ENCODE results near the gene SHTN1. TPM values are rescaled to one million over a fixed set of nuclear protein-coding genes. Genes with fewer than 3 reads are reported as not detected.

Gene SHTN1
- total and polyA plus RNA-seq, 2 of the 4 experiments (the other 2 are of a cell fraction), result 0.54 to 2.3 TPM

DNA sequence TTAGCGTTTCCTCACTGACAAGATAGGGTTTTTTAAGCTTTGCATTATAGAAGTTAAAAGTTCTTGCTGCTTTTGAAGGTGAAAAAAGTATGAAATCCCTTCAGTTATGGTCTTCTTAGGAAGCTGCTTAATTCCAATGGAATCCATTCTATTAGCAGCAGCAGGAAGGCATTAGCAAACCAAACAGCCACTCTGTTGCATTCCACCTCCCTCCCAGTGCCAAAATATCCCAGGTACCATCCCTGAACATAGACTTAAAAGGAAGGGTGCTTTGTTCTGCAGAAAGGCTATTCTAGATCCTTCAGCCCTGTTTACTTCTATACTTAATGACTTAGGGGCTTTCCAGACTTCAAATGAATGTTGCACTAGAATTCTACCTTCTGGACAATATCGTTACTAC is 131.9 kb downstream of the SHTN1 start:
- H3K9me1 ChIP-seq (ENCODE audit: insufficient read depth, low read length), result no peaks in the 10 kb centered on the region
- H3K4ac ChIP-seq (ENCODE audit: low read depth, low read length), result no peak overlapping the region
- no peak overlapping the region for H2BK120ac ChIP-seq (ENCODE audit: low read depth, low read length)
- TF ChIP-seq NFE2L2 (IDR thresholded peaks at IDR 0.05; ENCODE audit: low read depth, low read length) (no peak), MXI1 (IDR thresholded peaks at IDR 0.05; ENCODE audit: borderline replicate concordance, low read depth, low read length) (no peak), CEBPB (IDR thresholded peaks at IDR 0.05; ENCODE audit: low read depth, low read length) (no peak), BHLHE40 (IDR thresholded peaks at IDR 0.05; ENCODE audit: low read depth, low read length) (no peak), MAFK (IDR thresholded peaks at IDR 0.05; ENCODE audit: low read depth, low read length) (no peak), CHD1 (IDR thresholded peaks at IDR 0.05; ENCODE audit: low read depth, low read length) (no peak), RFX5 (IDR thresholded peaks at IDR 0.05; ENCODE audit: low read depth, low read length) (no peak), ELK1 (IDR thresholded peaks at IDR 0.05; ENCODE audit: borderline replicate concordance, low read depth, low read length) (no peak), CTCF (conservative IDR thresholded peaks at IDR 0.05; ENCODE audit: low read depth, low read length) (no peak), RCOR1 (IDR thresholded peaks at IDR 0.05; ENCODE audit: insufficient replicate concordance, low read length) (no peak), FOS (IDR thresholded peaks at IDR 0.05; ENCODE audit: low read depth, low read length) (no peak), MAZ (IDR thresholded peaks at IDR 0.05; ENCODE audit: borderline replicate concordance, low read depth, low read length) (no peak), RAD21 (IDR thresholded peaks at IDR 0.05; ENCODE audit: low read length) (no peak), POLR2A (IDR thresholded peaks at IDR 0.05; ENCODE audit: low read depth, low read length) (no peak), SMC3 (IDR thresholded peaks at IDR 0.05; ENCODE audit: low read depth, low read length) (no peak)
- TF ChIP-seq, protein P1, sequence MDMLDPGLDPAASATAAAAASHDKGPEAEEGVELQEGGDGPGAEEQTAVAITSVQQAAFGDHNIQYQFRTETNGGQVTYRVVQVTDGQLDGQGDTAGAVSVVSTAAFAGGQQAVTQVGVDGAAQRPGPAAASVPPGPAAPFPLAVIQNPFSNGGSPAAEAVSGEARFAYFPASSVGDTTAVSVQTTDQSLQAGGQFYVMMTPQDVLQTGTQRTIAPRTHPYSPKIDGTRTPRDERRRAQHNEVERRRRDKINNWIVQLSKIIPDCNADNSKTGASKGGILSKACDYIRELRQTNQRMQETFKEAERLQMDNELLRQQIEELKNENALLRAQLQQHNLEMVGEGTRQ (IDR thresholded peaks at IDR 0.05; ENCODE audit: low read depth, low read length), result no peak
- no peak overlapping the region for H4K8ac ChIP-seq (ENCODE audit: low read depth in 2 of 2, low read length in 2 of 2)
- no peak overlapping the region for H2BK20ac ChIP-seq (ENCODE audit: low read depth, low read length)
- no peak overlapping the region for H3K23ac ChIP-seq (ENCODE audit: low read depth, low read length)
- no peak overlapping the region for H3K18ac ChIP-seq (ENCODE audit: low read depth, low read length)
- DNase-seq (no peak), ATAC-seq (ENCODE audit: low read depth) (no peak)
- H3K79me1 ChIP-seq (ENCODE audit: low read depth in 1 of 2, low read length in 2 of 2), result no peaks in the 10 kb centered on the region
- H2BK5ac ChIP-seq (ENCODE audit: low read depth, low read length, poor library complexity, severe bottlenecking), result no peak overlapping the region
- in situ Hi-C loops (cut with MboI; ENCODE audit: low sequenced_read_pairs), result no loop called here
- no peak overlapping the region for H2AFZ ChIP-seq (replicated peaks; ENCODE audit: low read length, poor library complexity)
- H3K9ac ChIP-seq (ENCODE audit: low read depth, low read length), result no peak overlapping the region
- no peak overlapping the region for H2BK15ac ChIP-seq (ENCODE audit: low read depth, low read length)
- no peak overlapping the region for H3K4me3 ChIP-seq (ENCODE audit: insufficient read depth, low read depth, low read length)
- no peaks in the 10 kb centered on the region for H3K36me3 ChIP-seq (ENCODE audit: control insufficient read depth, insufficient read depth, low read length)
- BruUV-seq (replicated peaks), result no TSS peak
- no CpG with 5 or more reads among the region's 2 CpGs for WGBS, 2 experiments (ENCODE audit: extremely low coverage in 2 of 2, insufficient read length in 1 of 2)
- H4K20me1 ChIP-seq (ENCODE audit: insufficient read depth, low read length), result no peaks in the 10 kb centered on the region
- H3K27ac ChIP-seq (ENCODE audit: insufficient read depth, low read length), result no peak overlapping the region
- peaks cover 10% of the 10 kb centered on the region for H3K27me3 ChIP-seq (ENCODE audit: control insufficient read depth, insufficient read depth, low read length)
- no peak overlapping the region for H2AK9ac ChIP-seq (replicated peaks; ENCODE audit: low read depth, low read length, poor library complexity)
- POLR2A ChIA-PET (ENCODE audit: unreplicated experiment), result no interaction called here
- intact Hi-C loops (cut with micrococcal nuclease), result no loop called here
- no peak overlapping the region for H4K91ac ChIP-seq (ENCODE audit: insufficient read depth, low read depth, low read length)
- H2AK5ac ChIP-seq (ENCODE audit: low read depth, low read length), result no peak overlapping the region
- H3K4me1 ChIP-seq (ENCODE audit: control insufficient read depth, insufficient read depth, low read length), result no peaks in the 10 kb centered on the region
- H3K9me3 ChIP-seq (ENCODE audit: control insufficient read depth, insufficient read depth, low read length), result no peaks in the 10 kb centered on the region
- H4K5ac ChIP-seq (ENCODE audit: low read depth, low read length), result no peak overlapping the region
- CTCF ChIA-PET, result no interaction called here
- dilution Hi-C loops (cut with HindIII; ENCODE audit: low sequenced_read_pairs, unreplicated experiment), result no loop called here
- no peak overlapping the region for H3K14ac ChIP-seq (replicated peaks; ENCODE audit: low read depth, low read length)
- no peak overlapping the region for H3K56ac ChIP-seq (ENCODE audit: extremely low read depth, insufficient read depth, low read length)
- H3K4me2 ChIP-seq (ENCODE audit: low read depth, low read length), result no peak overlapping the region
